AG04449 (cell line): Measurements from ENCODE around the gene PET100.

Source experiments
- CTCF ChIA-PET: fragments of 350-600 bp; formaldehyde crosslinking; extraction: SDS; loops from one replicate; lab custom pipeline; 2021; ENCODE audit warnings: antibody characterized with exemption; lab: Yijun Ruan, JAX
- POLR2A ChIA-PET: fragments of 400-600, 350-600 bp; formaldehyde crosslinking; extraction: SDS; loops from one replicate; lab custom pipeline; 2020; ENCODE audit warnings: antibody characterized with exemption, inconsistent platforms; lab: Yijun Ruan, JAX
- DNase-seq: peaks from one replicate; pipeline ENCODE4 v3.0.0-alpha.2; 2010; ENCODE audit warnings: low read depth, low spot score
- H3K4me3 ChIP-seq: 2 replicates; pipeline ENCODE4 v1.5.1; 2011; ENCODE audit warnings: low read depth, mild to moderate bottlenecking, control low read depth, low read length
- CTCF ChIP-seq: IDR thresholded peaks from one replicate; pipeline ENCODE4 v1.5.1; 2011; ENCODE audit warnings: mild to moderate bottlenecking, moderate library complexity, low read length, control low read depth, inconsistent platforms; ENCODE audit not compliant: insufficient read depth; ENCODE audit errors: missing control alignments

The PET100 gene

GRCh38 chr19:7654401-7654800 lies 24.8 kb downstream of the PET100 start:
- DNase-seq = no peak
- POLR2A ChIA-PET = no interaction called here
- no peak overlapping the region for H3K4me3 ChIP-seq
- TF ChIP-seq CTCF = no peak
- CTCF ChIA-PET = interaction anchor here (1.1 to 7.3 kb wide), 5 partner anchors 16 to 300 kb away, joined by 3 to 65 read pairs (median 33); partner anchors contain the start of genes RETN and TRAPPC5

DNA sequence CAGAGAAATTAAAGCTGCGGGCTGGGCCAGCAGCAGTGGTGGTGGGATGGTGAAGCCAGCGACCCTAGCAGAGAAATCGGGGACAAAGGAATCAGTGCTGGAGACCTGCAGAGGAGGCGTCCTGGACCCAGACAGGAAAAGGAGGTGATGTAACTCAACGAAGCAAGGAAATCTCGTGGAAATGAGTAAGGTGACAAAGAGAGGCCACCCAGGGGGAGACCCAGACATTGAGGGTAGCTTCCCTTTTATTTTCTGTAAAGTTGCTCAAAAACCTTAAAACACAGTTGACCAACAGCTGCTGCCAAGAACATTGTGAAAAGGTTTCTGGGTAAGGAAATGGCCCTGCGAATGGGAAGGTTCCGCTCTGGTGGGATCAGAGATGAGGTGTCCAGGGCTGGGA lies 26.0 kb downstream of the PET100 start:
- no peak for DNase-seq
- CTCF ChIA-PET = interaction anchor here (1.0 to 5.9 kb wide), 3 partner anchors 20 to 144 kb away, joined by 3 to 47 read pairs (median 12); partner anchors contain the start of gene TRAPPC5
- POLR2A ChIA-PET = no interaction called here
- H3K4me3 ChIP-seq = no peak overlapping the region
- no peak for TF ChIP-seq CTCF

DNA sequence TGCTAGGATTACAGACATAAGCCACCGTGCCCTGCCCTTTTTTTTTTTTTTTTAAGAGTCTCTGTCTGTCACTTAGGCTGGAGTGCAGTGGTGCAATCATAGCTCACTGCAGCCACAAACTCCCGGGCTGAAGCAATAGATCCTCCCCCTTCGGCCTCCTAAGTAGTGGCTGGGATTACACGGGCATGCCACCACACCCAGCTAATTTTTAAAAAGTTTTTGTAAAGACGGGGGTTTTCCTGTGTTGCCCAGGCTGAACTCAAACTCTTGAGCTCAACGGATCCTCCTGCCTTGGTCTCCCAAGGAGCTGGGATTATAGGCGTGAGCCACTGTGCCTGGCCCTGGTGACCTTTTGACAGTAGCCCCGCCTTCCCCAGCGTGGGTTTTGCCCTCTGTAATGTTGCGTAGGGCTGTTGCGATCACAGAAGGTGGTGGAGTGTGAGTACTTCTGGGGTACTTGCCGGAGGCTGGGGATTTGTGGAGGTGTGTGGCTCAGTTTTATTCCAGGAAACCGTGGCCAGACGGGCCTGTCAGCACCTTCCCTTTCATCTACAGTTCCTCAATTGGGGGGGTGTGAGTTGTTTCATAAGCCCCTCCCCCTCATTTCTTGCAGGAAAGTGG lies 27.6 kb downstream of the PET100 start:
- no peak for DNase-seq
- H3K4me3 ChIP-seq = no peak overlapping the region
- ChIA-PET CTCF (interaction anchor here (0.7 to 3.9 kb wide), 7 partner anchors 17 to 303 kb away, joined by 3 to 19 read pairs (median 4); partner anchors contain the start of gene TRAPPC5), POLR2A (no interaction called here)
- TF ChIP-seq CTCF = no peak

GRCh38 chr19:7658219-7658686 lies 28.7 kb downstream of the PET100 start:
- ChIA-PET POLR2A (no interaction called here), CTCF (interaction anchor here (0.8 to 3.9 kb wide), 5 partner anchors 10 to 142 kb away, joined by 3 to 19 read pairs (median 3); partner anchors contain the start of genes RETN and TRAPPC5)
- no peak for TF ChIP-seq CTCF
- H3K4me3 ChIP-seq = no peak overlapping the region
- DNase-seq = no peak

DNA sequence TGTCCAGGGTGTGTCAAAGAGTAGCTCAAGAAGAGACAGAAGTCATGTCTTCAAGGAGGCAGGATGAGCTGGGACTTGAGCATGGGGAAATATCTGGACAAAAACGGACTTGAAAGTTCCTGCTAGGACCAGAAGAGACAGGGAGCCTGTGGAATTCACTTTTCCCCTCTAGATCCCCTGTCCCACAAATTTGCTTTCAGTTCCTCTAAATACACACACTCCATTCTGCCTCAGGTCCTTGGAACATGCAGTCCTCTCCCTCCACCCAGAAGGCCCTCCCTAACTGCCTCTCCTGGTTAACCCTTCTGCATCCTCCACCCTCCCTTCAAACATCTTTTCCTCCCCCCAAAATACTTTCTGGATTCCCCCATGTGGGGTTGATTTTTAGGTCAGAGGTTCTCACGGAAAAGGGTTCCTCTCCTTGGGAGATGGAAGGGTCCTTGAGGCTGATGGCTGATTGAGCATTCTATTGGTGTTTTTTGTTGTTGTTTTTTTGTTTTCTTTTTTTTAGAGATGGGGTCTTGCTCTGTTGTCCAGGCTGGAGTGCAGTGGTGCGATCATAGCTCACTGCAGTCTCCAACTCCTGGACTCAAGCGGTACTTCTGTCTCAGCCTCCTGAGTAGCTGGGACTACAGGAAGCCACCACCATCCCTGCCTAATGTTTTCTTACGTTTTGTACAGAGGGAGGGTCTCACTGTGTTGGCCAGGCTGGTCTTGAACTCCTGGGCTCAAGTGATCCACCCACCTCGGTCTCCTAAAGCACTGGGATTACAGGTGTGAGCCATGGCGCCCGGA lies 32.3 kb downstream of the PET100 start:
- TF ChIP-seq CTCF = no peak
- no peak for DNase-seq
- CTCF ChIA-PET = interaction anchor here (1.0 to 1.8 kb wide), 3 partner anchors 10 to 19 kb away, joined by 3 to 13 read pairs (median 12); partner anchors contain the start of gene TRAPPC5
- POLR2A ChIA-PET = no interaction called here
- H3K4me3 ChIP-seq = no peak overlapping the region

DNA sequence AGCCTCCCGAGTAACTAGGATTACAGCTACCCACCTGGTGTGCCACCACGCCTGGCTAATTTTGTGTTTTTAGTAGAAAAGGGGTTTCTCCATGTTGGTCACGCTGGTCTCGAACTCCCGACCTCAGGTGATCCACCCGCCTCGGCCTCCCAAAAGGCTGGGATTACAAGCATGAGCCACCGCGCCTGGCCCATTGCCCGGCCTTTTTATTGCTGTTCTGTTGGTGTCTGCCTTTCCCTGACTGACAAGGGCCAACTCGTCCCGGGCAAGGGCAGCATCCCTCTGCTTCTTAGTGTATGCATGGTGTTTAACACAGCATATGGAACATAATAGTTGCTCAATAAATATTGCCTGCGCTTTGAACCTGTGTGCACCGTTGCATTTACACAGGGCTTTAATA lies 33.1 kb downstream of the PET100 start:
- no peak for TF ChIP-seq CTCF
- H3K4me3 ChIP-seq = no peak overlapping the region
- ChIA-PET CTCF (interaction anchor here (1.0 kb wide), 1 partner anchor 10 kb away, joined by 3 read pairs; no protein-coding TSS in a partner anchor), POLR2A (no interaction called here)
- DNase-seq = no peak
